GM12872 (cell line): Measurements from ENCODE around the gene AIFM3.

Experiments used
- CTCF ChIP-seq: IDR thresholded peaks from 3 replicates; pipeline ENCODE4 v1.5.1; 2011; ENCODE audit warnings: low read depth, mild to moderate bottlenecking, low read length, moderate library complexity; ENCODE audit not compliant: insufficient read depth

Gene AIFM3

GRCh38 chr22:20955548-20955947 is 11.5 kb upstream of the AIFM3 start:
- TF ChIP-seq CTCF: no peak

GRCh38 chr22:20956258-20957101 is 10.6 kb upstream of the AIFM3 start:
- no peak for TF ChIP-seq CTCF

- no peak for TF ChIP-seq CTCF
These were observed 9.9 kb upstream of the AIFM3 start for GRCh38 chr22:20957102-20957682.

- TF ChIP-seq CTCF: no peak
These were observed 9.2 kb upstream of the AIFM3 start for GRCh38 chr22:20957683-20958431.

- TF ChIP-seq CTCF: no peak
These were observed 7.2 kb upstream of the AIFM3 start for GRCh38 chr22:20959578-20960461.

- TF ChIP-seq CTCF: no peak
These were observed 6.4 kb upstream of the AIFM3 start for GRCh38 chr22:20960609-20961008.
